Liver (tissue), 9 donors: ENCODE data around the gene XPNPEP1. TPM values are rescaled to one million over a fixed set of nuclear protein-coding genes. Genes with fewer than 3 reads are reported as not detected.

ENCODE experiments used
- DNase-seq: peaks from one replicate; pipeline ENCODE4 v3.0.0-alpha.2; 2017; ENCODE audit warnings: low spot score
- H3K27ac ChIP-seq, 2 donors: one replicate each; pipeline ENCODE4 v1.7.0; 2013; ENCODE audit warnings: inconsistent platforms in 2 of 2, low read length in 2 of 2, control low read depth in 1 of 2, low read depth in 1 of 2, mild to moderate bottlenecking in 1 of 2
- H3K27me3 ChIP-seq, 4 donors: one replicate each; pipeline versions ENCODE4 v1.6.1 to v1.7.0; 2013; ENCODE audit warnings: low read length in 3 of 4, inconsistent platforms in 1 of 4, mild to moderate bottlenecking in 1 of 4, moderate library complexity in 1 of 4; ENCODE audit not compliant: control insufficient read depth in 4 of 4, insufficient read depth in 4 of 4
- H3K36me3 ChIP-seq, 4 donors: one replicate each; pipeline versions ENCODE4 v1.6.1 to v1.7.0; 2013; ENCODE audit warnings: low read length in 3 of 4, mild to moderate bottlenecking in 3 of 4, low read depth in 1 of 4, moderate library complexity in 1 of 4; ENCODE audit not compliant: control insufficient read depth in 4 of 4, insufficient read depth in 3 of 4
- H3K4me1 ChIP-seq, 4 donors: one replicate each; pipeline versions ENCODE4 v1.6.1 to v1.7.0; 2013; ENCODE audit warnings: low read length in 3 of 4, mild to moderate bottlenecking in 3 of 4, moderate library complexity in 1 of 4; ENCODE audit not compliant: control insufficient read depth in 4 of 4, insufficient read depth in 4 of 4
- H3K4me3 ChIP-seq, 3 donors: one replicate each; pipeline versions ENCODE4 v1.6.1 to v1.7.0; 2013; ENCODE audit warnings: low read length in 3 of 3, control low read depth in 1 of 3, low read depth in 1 of 3, mild to moderate bottlenecking in 1 of 3
- H3K9ac ChIP-seq, 2 donors: one replicate each; pipeline ENCODE4 v1.7.0; 2013; ENCODE audit warnings: low read length in 2 of 2, mild to moderate bottlenecking in 2 of 2, moderate library complexity in 2 of 2, control low read depth in 1 of 2, low read depth in 1 of 2
- H3K9me3 ChIP-seq, 4 donors: one replicate each; pipeline versions ENCODE4 v1.6.1 to v1.7.0; 2013; ENCODE audit warnings: low read length in 3 of 4; ENCODE audit not compliant: control insufficient read depth in 4 of 4
- ATF3 ChIP-seq: IDR thresholded peaks from 2 replicates; pipeline ENCODE4 v1.6.1; 2016; ENCODE audit warnings: antibody characterized with exemption
- CTCF ChIP-seq: fragments of 150-350 bp; IDR thresholded peaks from 2 replicates; pipeline ENCODE4 v1.5.1; 2017; ENCODE audit warnings: improper control_type of control experiment, low read depth, low read length; ENCODE audit not compliant: missing input control
- EGR1 ChIP-seq, 2 donors: IDR thresholded peaks; 2 replicates each; pipeline ENCODE4 v1.6.1; 2016 to 2018; ENCODE audit warnings: antibody characterized with exemption in 2 of 2, low read depth in 2 of 2
- FOXA1 ChIP-seq: IDR thresholded peaks from 2 replicates; pipeline ENCODE4 v1.6.1; 2016; ENCODE audit warnings: antibody characterized with exemption
- FOXA2 ChIP-seq: IDR thresholded peaks from 2 replicates; pipeline ENCODE4 v1.6.1; 2016; ENCODE audit warnings: antibody characterized with exemption
- GABPA ChIP-seq, 2 donors: IDR thresholded peaks in 1 of 2; conservative IDR thresholded peaks in 1 of 2; 2 replicates each; pipeline ENCODE4 v1.6.1; 2016; ENCODE audit warnings: antibody characterized with exemption in 2 of 2, mild to moderate bottlenecking in 1 of 2, moderate library complexity in 1 of 2
- HNF4A ChIP-seq, 2 donors: conservative IDR thresholded peaks; 2 replicates each; pipeline ENCODE4 v1.6.1; 2016; ENCODE audit warnings: antibody characterized with exemption in 2 of 2, mild to moderate bottlenecking in 2 of 2
- HNF4G ChIP-seq: IDR thresholded peaks from 2 replicates; pipeline ENCODE4 v1.6.1; 2016; ENCODE audit warnings: antibody characterized with exemption
- JUND ChIP-seq, 2 donors: IDR thresholded peaks; 2 replicates each; pipeline ENCODE4 v1.6.1; 2016; ENCODE audit warnings: antibody characterized with exemption in 2 of 2
- MAX ChIP-seq: IDR thresholded peaks from 2 replicates; pipeline ENCODE4 v1.6.1; 2016; ENCODE audit warnings: antibody characterized with exemption
- NR2F2 ChIP-seq: IDR thresholded peaks from 2 replicates; pipeline ENCODE4 v1.6.1; 2016; ENCODE audit warnings: antibody characterized with exemption
- RAD21 ChIP-seq, 2 donors: IDR thresholded peaks; 2 replicates each; pipeline ENCODE4 v1.6.1; 2016; ENCODE audit warnings: antibody characterized with exemption in 2 of 2, mild to moderate bottlenecking in 2 of 2
- REST ChIP-seq: IDR thresholded peaks from 2 replicates; pipeline ENCODE4 v1.6.1; 2016; ENCODE audit warnings: antibody characterized with exemption, mild to moderate bottlenecking
- RXRA ChIP-seq, 2 donors: IDR thresholded peaks; 2 replicates each; pipeline ENCODE4 v1.6.1; 2017 to 2018; ENCODE audit warnings: antibody characterized with exemption in 2 of 2, mild to moderate bottlenecking in 1 of 2
- SP1 ChIP-seq: IDR thresholded peaks from 2 replicates; pipeline ENCODE4 v1.6.1; 2018; ENCODE audit warnings: antibody characterized with exemption, mild to moderate bottlenecking
- TAF1 ChIP-seq: conservative IDR thresholded peaks from 2 replicates; pipeline ENCODE4 v1.6.1; 2016; ENCODE audit warnings: antibody characterized with exemption, mild to moderate bottlenecking
- YY1 ChIP-seq: IDR thresholded peaks from 2 replicates; pipeline ENCODE4 v1.6.1; 2016; ENCODE audit warnings: antibody characterized with exemption, mild to moderate bottlenecking
- ZBTB33 ChIP-seq: IDR thresholded peaks from 2 replicates; pipeline ENCODE4 v1.6.1; 2016; ENCODE audit warnings: antibody characterized with exemption
- WGBS: extraction: QIAGEN DNeasy Blood & Tissue Kit; methylation state at CpG from one replicate; pipeline ENCODE4 v1.1.7; 2013; 5-methylcytosine and 5-hydroxymethylcytosine counted together
- polyA plus RNA-seq, 2 donors: library from polyadenylated mRNA; stranded (reverse) in 1 of 2; unstranded in 1 of 2; fragments of 200-250 nt in 1 of 2; fragments of >200 nt in 1 of 2; fragmentation: Nextera tagmentation in 1 of 2; extraction: Ambion mirVana in 1 of 2; gene quantifications; one replicate each; pipeline versions ENCODE4 v1.2.1 to v1.2.3, GENCODE V29; 2013 to 2015
- total RNA-seq, 2 donors: library from RNA; depleted of rRNA; stranded (reverse); fragments of >200 nt; gene quantifications; one replicate each; pipeline ENCODE4 v1.2.3, GENCODE V29; 2014
- donor health status: healthy.
- donor health status: healthy.
- donor health status: healthy.
- donor health status: healthy.
- donor health status: healthy.

Gene XPNPEP1
- total and polyA plus RNA-seq, 4 donors = 9.1 to 38.1 (median 27.3) TPM

- 85% methylated on average over 5 of the region's 5 CpGs for WGBS
- Histone ChIP-seq H3K27ac (no peak overlapping the region), H3K4me1 (no peaks in the 10 kb centered on the region), H3K27me3 (peaks cover 0 to 3% (median 0%) of the 10 kb centered on the region in 4 donors), H3K4me3 (no peak overlapping the region), H3K9ac (no peak overlapping the region), H3K9me3 (no peaks in the 10 kb centered on the region), H3K36me3 (no peaks in the 10 kb centered on the region)
- no peak for DNase-seq
- no peak for TF ChIP-seq HNF4A (conservative IDR thresholded peaks at IDR 0.05)
- TF ChIP-seq SP1 = no peak
- no peak for TF ChIP-seq NR2F2
- no peak for TF ChIP-seq HNF4G
- no peak for TF ChIP-seq EGR1 (IDR thresholded peaks at IDR 0.05; ENCODE audit: low read depth in 2 of 2)
- no peak for TF ChIP-seq TAF1
- TF ChIP-seq YY1 = no peak
- TF ChIP-seq CTCF = no peak
- TF ChIP-seq REST = no peak
- no peak for TF ChIP-seq ZBTB33
- no peak for TF ChIP-seq RXRA (IDR thresholded peaks at IDR 0.05)
- TF ChIP-seq RAD21 (IDR thresholded peaks at IDR 0.05) = no peak
- no peak for TF ChIP-seq GABPA (IDR thresholded peaks at IDR 0.05 in 1 of 2, conservative IDR thresholded peaks at IDR 0.05 in 1 of 2)
- TF ChIP-seq FOXA2 = no peak
- no peak for TF ChIP-seq FOXA1
- TF ChIP-seq ATF3 = no peak
- no peak for TF ChIP-seq MAX
- no peak for TF ChIP-seq JUND (IDR thresholded peaks at IDR 0.05)
These were observed 78.0 kb downstream of the XPNPEP1 start for GRCh38 chr10:109845308-109845707.
